ENCODE results near the gene ZNF423.

The ZNF423 gene

DNA sequence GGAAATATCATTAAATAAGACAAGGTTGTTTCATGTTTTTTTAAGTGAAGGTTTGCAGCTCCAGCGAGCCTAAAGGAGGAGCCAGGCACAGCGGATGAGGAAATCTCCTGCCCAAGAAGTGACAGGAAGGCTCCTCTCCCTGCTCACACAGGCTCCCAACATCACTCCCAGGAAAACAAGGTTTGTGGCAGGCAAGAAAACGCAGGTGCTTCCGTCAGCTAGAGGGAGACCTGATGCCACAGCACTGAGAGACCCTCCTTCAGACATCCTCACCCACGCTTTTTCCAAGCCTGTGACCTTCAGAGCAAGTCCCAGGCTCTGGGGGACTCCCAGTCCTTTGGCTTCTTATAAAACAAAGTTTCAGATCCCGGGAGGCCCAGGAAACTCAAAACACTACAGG lies 89.7 kb downstream of the ZNF423 start:
- TF ChIP-seq, protein P1, sequence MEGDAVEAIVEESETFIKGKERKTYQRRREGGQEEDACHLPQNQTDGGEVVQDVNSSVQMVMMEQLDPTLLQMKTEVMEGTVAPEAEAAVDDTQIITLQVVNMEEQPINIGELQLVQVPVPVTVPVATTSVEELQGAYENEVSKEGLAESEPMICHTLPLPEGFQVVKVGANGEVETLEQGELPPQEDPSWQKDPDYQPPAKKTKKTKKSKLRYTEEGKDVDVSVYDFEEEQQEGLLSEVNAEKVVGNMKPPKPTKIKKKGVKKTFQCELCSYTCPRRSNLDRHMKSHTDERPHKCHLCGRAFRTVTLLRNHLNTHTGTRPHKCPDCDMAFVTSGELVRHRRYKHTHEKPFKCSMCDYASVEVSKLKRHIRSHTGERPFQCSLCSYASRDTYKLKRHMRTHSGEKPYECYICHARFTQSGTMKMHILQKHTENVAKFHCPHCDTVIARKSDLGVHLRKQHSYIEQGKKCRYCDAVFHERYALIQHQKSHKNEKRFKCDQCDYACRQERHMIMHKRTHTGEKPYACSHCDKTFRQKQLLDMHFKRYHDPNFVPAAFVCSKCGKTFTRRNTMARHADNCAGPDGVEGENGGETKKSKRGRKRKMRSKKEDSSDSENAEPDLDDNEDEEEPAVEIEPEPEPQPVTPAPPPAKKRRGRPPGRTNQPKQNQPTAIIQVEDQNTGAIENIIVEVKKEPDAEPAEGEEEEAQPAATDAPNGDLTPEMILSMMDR (IDR thresholded peaks at IDR 0.05; ENCODE audit: borderline replicate concordance, insufficient read depth, low read depth, low read length), result no peak
- no peak overlapping the region for H3K4me3 ChIP-seq (ENCODE audit: low read depth, low read length)

DNA sequence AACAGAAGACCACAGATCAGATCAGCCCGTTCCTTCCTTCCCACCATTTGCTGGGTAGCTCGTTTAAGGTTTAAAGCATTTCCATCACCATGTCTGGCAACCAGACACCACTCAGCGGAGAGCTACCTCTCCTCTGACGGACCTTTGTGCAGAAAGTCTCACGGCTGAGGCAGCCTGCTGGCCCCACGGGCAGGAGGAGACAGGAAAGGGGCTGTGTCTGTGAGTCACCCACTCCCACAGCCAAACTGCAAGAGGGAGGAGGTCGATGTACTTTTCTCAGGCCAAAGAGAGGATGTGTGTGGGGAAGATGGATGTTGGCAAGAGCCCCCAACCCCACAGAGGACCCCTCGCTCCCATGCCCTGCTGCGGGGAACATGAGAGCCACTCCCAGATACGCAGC lies 92.1 kb downstream of the ZNF423 start:
- TF ChIP-seq, protein P1 (IDR thresholded peaks at IDR 0.05; ENCODE audit: borderline replicate concordance, insufficient read depth, low read depth, low read length), result no peak
- no peak overlapping the region for H3K4me3 ChIP-seq (ENCODE audit: low read depth, low read length)

DNA sequence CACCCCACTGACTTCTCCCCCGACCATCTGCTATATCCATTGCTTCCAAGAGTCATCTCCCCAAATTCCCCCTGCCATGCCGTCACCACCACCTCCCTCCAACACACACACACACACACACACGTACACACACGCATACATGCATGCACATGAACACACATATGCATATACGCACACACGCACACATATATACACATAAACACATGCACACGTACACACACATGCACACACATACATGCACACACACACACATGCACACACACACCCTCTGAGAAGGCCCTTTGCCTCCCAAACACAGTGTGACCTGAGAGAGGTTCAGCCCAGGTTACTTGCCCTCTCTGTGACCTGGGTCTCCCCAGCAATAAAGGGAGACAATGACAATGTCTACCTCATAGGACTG lies 95.1 kb downstream of the ZNF423 start:
- TF ChIP-seq, protein P1 (IDR thresholded peaks at IDR 0.05; ENCODE audit: borderline replicate concordance, insufficient read depth, low read depth, low read length), result no peak
- no peak overlapping the region for H3K4me3 ChIP-seq (ENCODE audit: low read depth, low read length)

DNA sequence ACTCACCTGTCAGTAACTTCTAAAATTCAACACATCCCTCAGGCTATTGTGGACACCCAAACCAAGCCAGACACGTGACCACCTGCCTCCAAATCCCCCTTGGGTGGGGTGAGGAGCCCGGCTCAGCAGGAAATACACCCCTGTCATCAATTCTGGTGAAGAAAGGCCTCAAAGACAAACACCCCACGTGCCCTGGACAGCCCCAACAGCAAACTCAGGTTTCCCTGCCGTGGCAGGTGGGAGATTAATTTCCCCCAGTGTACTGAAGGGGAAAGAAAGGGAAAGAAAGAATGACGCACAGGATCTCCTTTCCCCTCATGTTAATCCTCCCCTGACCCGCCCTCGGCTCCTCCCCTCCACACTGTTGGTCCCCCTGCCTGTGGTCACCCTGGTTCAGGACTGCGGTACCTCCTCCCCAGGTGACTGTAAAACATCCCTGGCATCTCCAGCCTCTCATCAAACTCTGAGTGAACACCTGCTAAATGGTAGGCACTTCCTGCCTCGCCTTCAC lies 98.3 kb downstream of the ZNF423 start:
- no peak overlapping the region for H3K4me3 ChIP-seq (ENCODE audit: low read depth, low read length)
- TF ChIP-seq, protein P1 (IDR thresholded peaks at IDR 0.05; ENCODE audit: borderline replicate concordance, insufficient read depth, low read depth, low read length), result no peak

DNA sequence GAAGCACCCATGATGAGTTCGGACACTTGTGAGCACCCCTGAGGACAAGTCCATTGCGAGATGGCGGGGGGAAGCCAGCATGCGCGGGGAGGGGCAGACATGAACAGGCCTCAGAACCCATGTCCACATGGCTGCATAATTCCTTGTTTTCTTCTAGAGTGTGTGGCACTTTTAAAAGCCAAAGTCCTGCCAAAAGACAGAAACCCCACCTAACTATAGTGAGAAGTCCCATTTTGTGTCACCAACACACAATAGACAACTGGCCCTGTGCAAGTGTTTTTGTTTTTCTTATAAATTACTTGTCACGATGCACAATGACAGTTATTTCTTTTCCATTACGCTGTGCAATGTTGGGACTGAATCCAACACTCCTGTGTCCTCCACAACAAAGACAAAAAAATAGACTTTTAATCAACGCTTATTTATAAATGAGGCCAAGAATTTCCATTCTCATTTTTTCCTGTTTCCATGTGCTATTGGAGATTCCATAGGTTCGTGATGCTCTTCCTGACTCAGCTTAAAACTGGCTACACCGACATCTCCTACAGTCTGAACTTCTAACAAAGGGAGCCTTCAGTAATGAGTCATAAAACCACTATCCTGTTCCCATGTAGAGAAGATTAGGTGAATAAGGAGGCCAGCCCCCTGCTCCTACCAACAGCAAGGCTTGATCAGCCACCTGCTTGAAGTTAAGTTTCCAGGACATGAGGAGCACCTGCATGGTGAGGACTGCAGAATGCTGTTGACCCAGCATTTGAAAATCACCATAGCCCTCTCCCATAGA lies 98.9 kb downstream of the ZNF423 start:
- no peak overlapping the region for H3K4me3 ChIP-seq (ENCODE audit: low read depth, low read length)
- TF ChIP-seq, protein P1 (IDR thresholded peaks at IDR 0.05; ENCODE audit: borderline replicate concordance, insufficient read depth, low read depth, low read length), result no peak

DNA sequence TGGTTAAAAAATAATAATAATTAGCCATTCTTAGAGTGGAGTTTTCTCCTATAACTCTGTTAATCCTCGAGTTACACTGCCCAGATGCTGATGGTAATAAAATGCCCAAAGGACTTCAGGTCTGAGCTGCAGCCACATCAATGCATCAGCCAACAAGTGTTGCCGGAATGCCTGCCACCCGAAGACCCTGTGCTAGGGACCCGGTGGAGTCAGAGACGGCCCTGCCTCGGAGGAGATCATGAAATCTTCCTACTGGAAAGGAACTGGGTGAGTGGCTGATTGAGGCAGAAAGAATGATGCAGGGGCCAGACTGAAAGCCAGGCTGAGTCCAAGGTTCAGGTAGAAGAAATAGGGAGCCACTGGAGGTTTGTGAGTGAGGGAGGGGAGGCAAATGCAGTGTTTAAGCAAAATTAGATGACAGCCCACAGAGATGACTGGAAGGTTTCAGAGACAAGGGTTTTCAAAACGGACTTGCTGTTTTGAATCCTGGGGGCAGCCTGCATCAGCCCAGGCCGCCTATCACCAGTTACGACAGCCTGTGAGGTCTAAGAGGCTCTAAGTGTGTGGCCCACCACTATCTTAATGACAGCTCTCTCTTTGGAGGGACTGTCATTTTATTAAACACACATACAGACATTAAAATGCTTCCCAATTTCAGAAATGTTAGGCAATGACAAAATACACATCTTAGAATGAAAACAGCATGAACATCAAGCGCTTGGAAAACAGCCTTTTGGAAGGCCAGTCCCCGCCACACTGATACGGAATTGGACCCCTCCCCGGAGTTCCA lies 100.0 kb downstream of the ZNF423 start:
- H3K4me3 ChIP-seq (ENCODE audit: low read depth, low read length), result no peak overlapping the region
- TF ChIP-seq, protein P1 (IDR thresholded peaks at IDR 0.05; ENCODE audit: borderline replicate concordance, insufficient read depth, low read depth, low read length), result no peak

Data from GM12875 (cell line).